SK-N-SH (cell line): ENCODE data around the gene ZHX3.

Experiments used
- CHD2 ChIP-seq: fragments of 150-350 bp; IDR thresholded peaks from 2 replicates; pipeline ENCODE4 v1.6.1; 2018; ENCODE audit warnings: low read length; ENCODE audit not compliant: partially characterized antibody
- JUND ChIP-seq: IDR thresholded peaks from 2 replicates; pipeline ENCODE4 v1.4.0; 2012
- MEF2A ChIP-seq: IDR thresholded peaks from 2 replicates; pipeline ENCODE4 v1.4.0; 2012; ENCODE audit warnings: low read depth, borderline replicate concordance
- RAD21 ChIP-seq: IDR thresholded peaks from 2 replicates; pipeline ENCODE4 v1.6.1; 2012; ENCODE audit warnings: mild to moderate bottlenecking, low read length
- TF ChIP-seq, protein P1 (sequence below): fragments of 200-600 bp; sonication (generic); IDR thresholded peaks from 2 replicates; pipeline ENCODE4 v1.6.1; 2017; ENCODE audit warnings: antibody characterized with exemption, mild to moderate bottlenecking, moderate library complexity
- TF ChIP-seq, protein P2 (sequence below): IDR thresholded peaks from 2 replicates; pipeline ENCODE4 v1.4.0; 2012; ENCODE audit warnings: low read depth, borderline replicate concordance

DNA sequence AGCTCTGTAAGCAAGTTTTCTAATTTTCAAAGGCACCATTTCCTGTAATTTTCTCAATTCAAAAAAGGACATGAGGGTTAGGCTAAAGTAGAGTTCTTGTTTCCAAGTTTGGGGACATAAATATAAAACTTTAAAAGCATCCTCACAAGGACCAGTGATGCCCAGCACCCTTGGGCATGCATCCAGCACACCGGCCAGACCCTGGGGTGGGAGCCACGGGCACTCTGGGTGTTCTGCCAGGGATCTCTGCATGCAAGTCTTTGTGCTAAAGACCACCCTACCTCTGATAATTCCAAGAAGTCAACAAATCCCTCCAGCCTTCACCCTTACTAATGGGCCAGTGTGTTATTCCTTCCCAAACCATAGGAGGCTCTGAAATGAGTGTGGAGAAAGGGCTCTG is 133.7 kb downstream of the ZHX3 start:
- TF ChIP-seq RAD21 (no peak), JUND (no peak), CHD2 (no peak), MEF2A (no peak)
- TF ChIP-seq, protein P1, sequence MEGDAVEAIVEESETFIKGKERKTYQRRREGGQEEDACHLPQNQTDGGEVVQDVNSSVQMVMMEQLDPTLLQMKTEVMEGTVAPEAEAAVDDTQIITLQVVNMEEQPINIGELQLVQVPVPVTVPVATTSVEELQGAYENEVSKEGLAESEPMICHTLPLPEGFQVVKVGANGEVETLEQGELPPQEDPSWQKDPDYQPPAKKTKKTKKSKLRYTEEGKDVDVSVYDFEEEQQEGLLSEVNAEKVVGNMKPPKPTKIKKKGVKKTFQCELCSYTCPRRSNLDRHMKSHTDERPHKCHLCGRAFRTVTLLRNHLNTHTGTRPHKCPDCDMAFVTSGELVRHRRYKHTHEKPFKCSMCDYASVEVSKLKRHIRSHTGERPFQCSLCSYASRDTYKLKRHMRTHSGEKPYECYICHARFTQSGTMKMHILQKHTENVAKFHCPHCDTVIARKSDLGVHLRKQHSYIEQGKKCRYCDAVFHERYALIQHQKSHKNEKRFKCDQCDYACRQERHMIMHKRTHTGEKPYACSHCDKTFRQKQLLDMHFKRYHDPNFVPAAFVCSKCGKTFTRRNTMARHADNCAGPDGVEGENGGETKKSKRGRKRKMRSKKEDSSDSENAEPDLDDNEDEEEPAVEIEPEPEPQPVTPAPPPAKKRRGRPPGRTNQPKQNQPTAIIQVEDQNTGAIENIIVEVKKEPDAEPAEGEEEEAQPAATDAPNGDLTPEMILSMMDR = no peak
- TF ChIP-seq, protein P2, sequence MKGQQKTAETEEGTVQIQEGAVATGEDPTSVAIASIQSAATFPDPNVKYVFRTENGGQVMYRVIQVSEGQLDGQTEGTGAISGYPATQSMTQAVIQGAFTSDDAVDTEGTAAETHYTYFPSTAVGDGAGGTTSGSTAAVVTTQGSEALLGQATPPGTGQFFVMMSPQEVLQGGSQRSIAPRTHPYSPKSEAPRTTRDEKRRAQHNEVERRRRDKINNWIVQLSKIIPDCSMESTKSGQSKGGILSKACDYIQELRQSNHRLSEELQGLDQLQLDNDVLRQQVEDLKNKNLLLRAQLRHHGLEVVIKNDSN = no peak
